NT2/D1 (cell line): ENCODE data around the gene ADAMTS2.

ENCODE experiments used
- DNase-seq: peaks from one replicate; pipeline ENCODE4 v3.0.0-alpha.2; 2011; ENCODE audit warnings: low read depth, low spot score
- H3K27me3 ChIP-seq: 2 replicates; pipeline ENCODE4 v1.6.0; 2011; ENCODE audit warnings: mild to moderate bottlenecking; ENCODE audit not compliant: insufficient read length, insufficient read depth
- H3K36me3 ChIP-seq: 2 replicates; pipeline ENCODE4 v1.6.1; 2011; ENCODE audit warnings: mild to moderate bottlenecking, low read length, mixed read lengths; ENCODE audit not compliant: insufficient read depth, insufficient read length
- H3K4me1 ChIP-seq: 2 replicates; pipeline ENCODE4 v1.5.1; 2011; ENCODE audit not compliant: insufficient read depth, insufficient read length
- H3K4me3 ChIP-seq: 2 replicates; pipeline ENCODE4 v1.5.1; 2011; ENCODE audit warnings: low read depth; ENCODE audit not compliant: insufficient read length
- H3K9ac ChIP-seq: 2 replicates; pipeline ENCODE4 v1.6.0; 2011; ENCODE audit warnings: low read depth; ENCODE audit not compliant: insufficient read length
- H3K9me3 ChIP-seq: 2 replicates; pipeline ENCODE4 v1.5.1; 2011; ENCODE audit warnings: mild to moderate bottlenecking, low read length; ENCODE audit not compliant: insufficient read depth
- SUZ12 ChIP-seq: IDR thresholded peaks from 2 replicates; pipeline ENCODE4 v1.6.1; 2011; ENCODE audit not compliant: insufficient read length, insufficient read depth; ENCODE audit errors: extremely low read depth
- YY1 ChIP-seq: IDR thresholded peaks from 2 replicates; pipeline ENCODE4 v1.6.1; 2011; ENCODE audit not compliant: insufficient read length, insufficient read depth
- ZNF274 ChIP-seq: IDR thresholded peaks from 2 replicates; pipeline ENCODE4 v1.6.1; 2011; ENCODE audit warnings: mild to moderate bottlenecking, low read depth, low read length

The ADAMTS2 gene

DNA sequence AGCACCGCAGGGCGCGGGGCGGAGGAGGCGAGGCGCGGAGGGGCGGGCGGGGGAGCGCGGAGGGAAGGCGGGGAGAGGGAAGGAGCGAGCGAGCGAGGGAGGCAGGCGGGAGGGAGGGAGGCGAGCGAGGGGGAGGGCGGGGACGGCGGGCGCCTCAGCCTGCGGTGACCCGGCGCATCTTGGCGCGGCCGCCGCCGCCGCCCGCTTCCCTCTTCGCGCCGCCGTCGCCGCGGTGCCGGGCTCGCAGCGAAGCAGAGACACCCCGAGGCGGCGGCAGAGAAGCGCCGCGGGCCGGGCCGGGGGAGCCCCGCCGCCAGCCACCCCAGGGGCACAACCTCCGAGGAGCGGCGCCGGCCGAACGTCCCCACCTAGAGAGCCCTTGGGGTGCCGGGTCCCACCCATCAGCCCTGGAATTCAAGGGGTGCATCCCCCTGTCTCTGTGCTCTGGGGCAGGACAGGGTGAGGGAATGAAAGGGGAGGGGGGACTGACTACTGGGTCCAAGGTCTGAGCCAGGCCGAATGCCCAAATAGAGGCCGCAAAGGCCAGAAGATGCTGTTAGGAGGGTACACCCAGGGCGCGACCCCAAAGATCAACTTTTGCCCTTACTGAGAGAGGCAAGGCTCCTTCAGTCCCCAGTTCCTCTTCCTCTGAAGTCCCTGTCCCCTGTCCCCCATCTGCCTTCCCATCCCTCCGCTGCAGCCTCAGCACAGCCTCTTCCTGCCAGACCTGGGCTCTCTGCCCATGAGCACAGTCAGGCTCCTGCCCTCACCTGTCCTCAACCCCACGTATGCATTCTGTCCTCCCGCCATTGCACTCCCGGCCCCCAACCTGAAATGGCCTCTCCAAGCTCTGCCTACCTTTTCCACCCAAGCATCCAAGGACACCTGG is at the start of gene ADAMTS2:
ADAMTS2 (minus strand) TSS at position 29 of the 889 bp plus-strand sequence. CDS start 133 bp downstream, outside the sequence.
- no peaks in the 10 kb centered on the region for H3K36me3 ChIP-seq
- peaks cover 54% of the 10 kb centered on the region for H3K27me3 ChIP-seq
- peak within 1 kb of the TSS; percentile 82 for H3K9ac ChIP-seq
- peaks cover 5% of the 10 kb centered on the region for H3K4me1 ChIP-seq
- no peaks in the 10 kb centered on the region for H3K9me3 ChIP-seq
- TF ChIP-seq SUZ12 (no peak), ZNF274 (no peak), YY1 (no peak)
- peak; percentile 28 for DNase-seq
- peak within 1 kb of the TSS; percentile 71 for H3K4me3 ChIP-seq

DNA sequence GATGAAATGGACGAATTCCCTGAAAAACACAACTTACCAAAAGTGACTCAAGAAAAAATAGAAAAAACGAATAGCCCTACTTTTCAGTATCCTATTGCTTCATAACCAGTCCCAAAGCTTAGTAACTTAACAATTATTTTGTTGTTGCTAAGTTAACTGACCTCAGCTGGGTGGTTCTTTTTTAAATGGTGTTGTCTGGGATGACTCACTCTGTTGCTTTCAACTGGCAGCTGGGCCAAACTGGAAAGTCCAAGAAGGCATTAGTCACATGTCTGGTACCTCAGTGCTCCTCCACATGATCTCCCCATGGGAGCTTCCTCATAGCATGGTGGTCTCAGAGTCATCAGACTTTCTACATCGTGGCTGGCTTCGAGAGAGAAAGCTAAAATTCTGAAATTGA is 47.8 kb upstream of the ADAMTS2 start:
- Histone ChIP-seq H3K4me1 (no peaks in the 10 kb centered on the region), H3K9me3 (peaks cover 51% of the 10 kb centered on the region), H3K27me3 (no peaks in the 10 kb centered on the region), H3K9ac (no peak overlapping the region), H3K4me3 (no peak overlapping the region), H3K36me3 (no peaks in the 10 kb centered on the region)
- no peak for DNase-seq
- TF ChIP-seq YY1 (no peak), SUZ12 (no peak), ZNF274 (no peak)

DNA sequence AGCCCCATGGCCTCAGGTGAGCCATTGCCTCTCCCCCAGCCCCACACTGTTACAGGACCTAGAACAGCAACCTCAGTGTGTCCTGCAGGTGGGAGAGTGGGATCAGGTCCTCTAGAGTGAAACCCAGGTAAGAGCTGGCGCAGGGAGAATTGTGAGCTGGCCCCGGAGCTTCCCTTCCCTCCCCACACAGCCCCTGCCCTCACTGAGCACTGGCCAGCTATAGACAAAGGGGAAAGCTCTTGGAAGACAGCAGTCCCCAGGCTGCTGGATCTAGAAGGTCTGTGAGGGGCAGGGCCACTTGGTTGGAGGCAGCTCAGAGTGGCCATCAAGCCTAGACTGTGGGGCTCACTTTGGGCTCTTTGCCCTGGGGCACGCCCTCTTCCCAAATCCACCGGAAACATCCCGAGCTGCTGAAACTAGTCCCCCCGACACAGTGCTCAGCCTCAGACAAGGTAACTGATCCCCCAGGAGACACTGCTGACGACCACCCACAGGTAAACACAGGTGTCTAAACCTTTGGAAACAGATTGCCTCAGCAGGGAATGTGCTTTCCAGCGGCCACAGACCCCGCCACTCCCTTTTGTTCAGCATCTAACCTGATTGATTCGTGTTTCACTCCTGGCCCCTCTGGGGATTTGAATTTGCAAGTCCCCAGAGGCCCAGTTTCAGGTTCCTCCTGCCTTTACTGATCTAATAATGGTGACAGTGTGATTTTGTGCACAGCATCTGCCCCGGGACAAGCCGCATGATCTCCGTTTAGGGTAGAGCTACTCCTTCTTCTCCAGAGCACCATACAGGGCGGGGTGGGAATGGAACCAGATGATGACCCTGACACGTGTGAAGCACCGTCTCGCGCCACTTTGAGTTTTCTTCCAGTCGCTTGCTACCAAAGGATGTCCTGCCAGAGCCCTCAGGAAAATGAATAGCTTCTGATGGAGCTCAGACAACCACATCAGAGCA is 42.2 kb upstream of the ADAMTS2 start:
- no peak for DNase-seq
- H3K27me3 ChIP-seq = no peaks in the 10 kb centered on the region
- H3K4me3 ChIP-seq = no peak overlapping the region
- peaks cover 6% of the 10 kb centered on the region for H3K4me1 ChIP-seq
- TF ChIP-seq SUZ12 = no peak
- TF ChIP-seq ZNF274 = no peak
- no peak for TF ChIP-seq YY1
- H3K9ac ChIP-seq = no peak overlapping the region
- H3K9me3 ChIP-seq = peaks cover 29% of the 10 kb centered on the region
- no peaks in the 10 kb centered on the region for H3K36me3 ChIP-seq

DNA sequence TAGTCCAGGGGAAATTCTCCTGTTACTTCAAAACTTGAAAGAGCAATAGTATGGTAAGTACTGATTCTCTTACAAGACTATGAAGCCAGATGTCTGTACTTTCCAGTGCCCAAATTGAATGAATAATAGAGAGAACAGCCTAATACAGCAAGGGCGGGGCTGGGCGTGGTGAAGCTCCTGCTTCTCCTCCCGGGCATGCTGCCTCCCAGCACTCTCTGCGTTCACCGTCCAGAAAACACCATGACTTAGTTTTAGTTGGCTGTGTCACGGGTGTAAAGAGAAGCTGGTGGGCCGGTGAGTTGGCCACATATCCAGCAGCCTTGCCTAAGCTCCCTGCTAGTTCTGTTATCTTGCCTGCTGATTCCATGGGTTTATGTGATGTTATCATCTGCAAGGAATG is 40.7 kb upstream of the ADAMTS2 start:
- no peak overlapping the region for H3K9ac ChIP-seq
- H3K9me3 ChIP-seq = peaks cover 18% of the 10 kb centered on the region
- no peak for TF ChIP-seq YY1
- TF ChIP-seq ZNF274 = no peak
- no peak for TF ChIP-seq SUZ12
- peaks cover 6% of the 10 kb centered on the region for H3K4me1 ChIP-seq
- H3K27me3 ChIP-seq = no peaks in the 10 kb centered on the region
- no peak for DNase-seq
- H3K4me3 ChIP-seq = no peak overlapping the region
- no peaks in the 10 kb centered on the region for H3K36me3 ChIP-seq

DNA sequence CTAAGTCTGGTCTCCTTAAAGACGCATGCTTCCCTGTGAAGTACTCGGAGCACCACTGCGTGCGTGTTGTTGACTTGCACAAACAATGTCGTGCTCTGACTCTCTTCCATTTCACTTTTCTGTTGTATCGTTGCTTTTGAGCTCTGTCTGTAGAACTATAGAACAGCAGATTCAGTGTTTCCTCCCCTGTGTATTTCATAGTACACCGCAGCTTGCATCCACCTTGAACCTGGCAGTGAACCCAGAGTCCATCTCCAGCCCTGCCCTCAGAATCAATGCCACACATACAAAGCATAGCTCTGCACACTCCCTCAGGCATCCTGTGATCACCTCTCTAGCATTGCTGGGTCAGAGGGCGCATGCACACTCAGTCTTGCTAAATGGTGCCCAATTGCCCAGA is 37.2 kb upstream of the ADAMTS2 start:
- no peaks in the 10 kb centered on the region for H3K27me3 ChIP-seq
- no peak for DNase-seq
- H3K9me3 ChIP-seq = no peaks in the 10 kb centered on the region
- TF ChIP-seq SUZ12 (no peak), YY1 (no peak), ZNF274 (no peak)
- H3K9ac ChIP-seq = no peak overlapping the region
- H3K4me1 ChIP-seq = peaks cover 6% of the 10 kb centered on the region
- H3K36me3 ChIP-seq = no peaks in the 10 kb centered on the region
- H3K4me3 ChIP-seq = no peak overlapping the region

DNA sequence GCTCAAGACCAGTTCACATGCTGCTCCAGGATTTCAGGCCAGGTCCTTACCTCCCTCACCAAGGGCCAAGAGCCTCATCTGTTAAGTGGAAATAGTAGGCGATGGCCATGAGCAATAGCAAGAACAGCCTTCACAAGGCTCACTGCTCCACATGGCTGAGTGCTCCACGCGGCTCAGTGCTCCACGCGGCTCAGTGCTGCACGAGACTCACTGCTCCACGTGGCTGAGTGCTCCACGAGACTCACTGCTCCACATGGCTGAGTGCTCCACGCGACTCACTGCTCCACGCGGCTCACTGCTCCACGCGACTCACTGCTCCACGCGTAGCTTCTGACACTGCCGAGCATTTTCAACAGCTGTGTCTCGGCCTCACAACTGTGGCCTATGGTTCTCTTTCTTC is 36.4 kb upstream of the ADAMTS2 start:
- no peaks in the 10 kb centered on the region for H3K36me3 ChIP-seq
- H3K9ac ChIP-seq = no peak overlapping the region
- H3K4me3 ChIP-seq = no peak overlapping the region
- no peaks in the 10 kb centered on the region for H3K9me3 ChIP-seq
- DNase-seq = no peak
- H3K27me3 ChIP-seq = no peaks in the 10 kb centered on the region
- TF ChIP-seq SUZ12 = no peak
- no peak for TF ChIP-seq YY1
- no peak for TF ChIP-seq ZNF274
- H3K4me1 ChIP-seq = no peaks in the 10 kb centered on the region
